GM12878 (cell line): ENCODE measurements around the gene PTPRJ. TPM values are rescaled to one million over a fixed set of nuclear protein-coding genes. Genes with fewer than 3 reads are reported as not detected.

Experiments used
- ATAC-seq: fragments of 200-7000 bp; cut with Tn5 transposase; 3 replicates; pipeline ENCODE4 v1.9.1; 2020; ENCODE audit warnings: mild to moderate bottlenecking, moderate library complexity
- BruUV-seq: library from RNA; stranded (reverse); fragments of 400-500 nt; replicated peaks from 2 replicates; lab custom pipeline; 2021; lab: Mats Ljungman, UMichigan
- CTCF ChIA-PET: fragments of 300-600 bp; sonication (Branson Sonifier 250); formaldehyde crosslinking; extraction: SDS; loops from one replicate; lab custom pipeline; 2021; ENCODE audit warnings: inconsistent platforms; lab: Yijun Ruan, JAX
- POLR2A ChIA-PET: fragments of 350-600 bp; formaldehyde crosslinking; extraction: SDS; loops from one replicate; lab custom pipeline; 2021; ENCODE audit warnings: inconsistent platforms; lab: Charles Lee
- RAD21 ChIA-PET: fragments of 300-600 bp; sonication (Branson Sonifier 250); formaldehyde crosslinking; loops from one replicate; lab custom pipeline; 2023; ENCODE audit warnings: antibody characterized with exemption; ENCODE audit not compliant: unreplicated experiment; lab: Charles Lee
- SMC1A ChIA-PET: fragments of 300-600 bp; sonication (Branson Sonifier 250); formaldehyde crosslinking; loops from one replicate; lab custom pipeline; 2023; ENCODE audit not compliant: unreplicated experiment, uncharacterized antibody; lab: Charles Lee
- DNase-seq: peaks from one replicate; pipeline ENCODE4 v3.0.0-alpha.2; 2011; ENCODE audit warnings: low read depth, low spot score
- FAIRE-seq: peaks from 3 replicates; lab custom pipeline; 2011; peaks lifted over from hg19 to GRCh38; lab: Jason Lieb, UNC
- H2AFZ ChIP-seq: 2 replicates; pipeline ENCODE4 v1.6.0; 2011; ENCODE audit warnings: low read depth, low read length, control low read depth; ENCODE audit not compliant: control insufficient read depth
- H3K27ac ChIP-seq: 2 replicates; pipeline ENCODE4 v1.5.1; 2011; ENCODE audit warnings: control low read depth; ENCODE audit not compliant: control insufficient read depth, insufficient read depth
- H3K27me3 ChIP-seq, 2 experiments: replicated peaks in 1 of 2; 2 replicates each; pipeline versions ENCODE4 v1.6.0 to v1.6.1; 2011; ENCODE audit warnings: low read length in 1 of 2; ENCODE audit not compliant: control insufficient read depth in 2 of 2, insufficient read depth in 2 of 2
- H3K36me3 ChIP-seq, 2 experiments: 2 replicates each; pipeline ENCODE4 v1.5.1; 2011; ENCODE audit warnings: low read length in 1 of 2; ENCODE audit not compliant: control insufficient read depth in 2 of 2, insufficient read depth in 2 of 2
- H3K4me1 ChIP-seq: 2 replicates; pipeline ENCODE4 v1.6.1; 2011; ENCODE audit warnings: mild to moderate bottlenecking, low read length, moderate library complexity, mixed read lengths; ENCODE audit not compliant: control insufficient read depth, insufficient read depth
- H3K4me2 ChIP-seq: 2 replicates; pipeline ENCODE4 v1.6.0; 2011; ENCODE audit warnings: control low read depth; ENCODE audit not compliant: control insufficient read depth, insufficient read depth
- H3K4me3 ChIP-seq: fragments of 200-600 bp; sonication (generic); 2 replicates; pipeline ENCODE4 v1.5.1; 2016
- H3K79me2 ChIP-seq: 2 replicates; pipeline ENCODE4 v1.6.0; 2011; ENCODE audit warnings: low read length; ENCODE audit not compliant: control insufficient read depth, insufficient read depth
- H3K9ac ChIP-seq: 2 replicates; pipeline ENCODE4 v1.8.0; 2011; ENCODE audit warnings: low read length, control low read depth, mixed read lengths; ENCODE audit not compliant: control insufficient read depth, insufficient read depth
- H3K9me3 ChIP-seq: replicated peaks from 3 replicates; pipeline ENCODE4 v1.5.1; 2011; ENCODE audit warnings: mild to moderate bottlenecking, low read length; ENCODE audit not compliant: control insufficient read depth, insufficient read depth
- H4K20me1 ChIP-seq: 2 replicates; pipeline ENCODE4 v1.6.0; 2011; ENCODE audit not compliant: control insufficient read depth, insufficient read depth
- ASH2L ChIP-seq: fragments of 300-600, 200-600 bp; sonication (generic); IDR thresholded peaks from 2 replicates; pipeline ENCODE4 v1.6.1; 2017; ENCODE audit warnings: low read depth, mild to moderate bottlenecking, borderline replicate concordance
- BCL11A ChIP-seq: IDR thresholded peaks from 2 replicates; pipeline ENCODE4 v1.6.1; 2011; ENCODE audit warnings: low read depth, low read length
- EGR1 ChIP-seq, 2 experiments: IDR thresholded peaks; 1 replicate in 1 of 2; 2 replicates in 1 of 2; pipeline ENCODE4 v1.6.1; 2011 to 2012; ENCODE audit warnings: low read depth in 2 of 2, low read length in 2 of 2, borderline replicate concordance in 1 of 2, mild to moderate bottlenecking in 1 of 2, moderate library complexity in 1 of 2
- EP300 ChIP-seq, 2 experiments: fragments of 150-350 bp in 1 of 2; IDR thresholded peaks; 2 replicates each; pipeline ENCODE4 v1.6.1; 2011 to 2012; ENCODE audit warnings: low read depth in 2 of 2, low read length in 2 of 2, borderline replicate concordance in 1 of 2, improper control_type of control experiment in 1 of 2, inconsistent platforms in 1 of 2; ENCODE audit not compliant: control insufficient read depth in 1 of 2
- HCFC1 ChIP-seq: fragments of 150-350 bp; IDR thresholded peaks from 2 replicates; pipeline ENCODE4 v1.6.1; 2014; ENCODE audit warnings: low read length
- HDAC2 ChIP-seq: fragments of 200-600 bp; sonication (generic); IDR thresholded peaks from 2 replicates; pipeline ENCODE4 v1.6.1; 2017
- HSF1 ChIP-seq: fragments of 150-350 bp; IDR thresholded peaks from 2 replicates; pipeline ENCODE4 v1.6.1; 2014; ENCODE audit warnings: mild to moderate bottlenecking, low read depth, low read length
- KLF5 ChIP-seq: fragments of 450-650 bp; IDR thresholded peaks from 2 replicates; pipeline ENCODE4 v1.6.1; 2014; ENCODE audit warnings: mild to moderate bottlenecking; ENCODE audit not compliant: partially characterized antibody
- MEF2B ChIP-seq: fragments of 450-650 bp; IDR thresholded peaks from 2 replicates; pipeline ENCODE4 v1.6.1; 2018; ENCODE audit warnings: mild to moderate bottlenecking, moderate library complexity; ENCODE audit not compliant: partially characterized antibody, poor library complexity, severe bottlenecking
- MTA3 ChIP-seq: IDR thresholded peaks from 2 replicates; pipeline ENCODE4 v1.6.1; 2012; ENCODE audit warnings: low read length, inconsistent platforms, borderline replicate concordance
- MYC ChIP-seq: IDR thresholded peaks from 2 replicates; pipeline ENCODE4 v1.6.1; 2011; ENCODE audit warnings: mild to moderate bottlenecking, low read length, moderate library complexity, inconsistent platforms; ENCODE audit not compliant: insufficient read depth, insufficient replicate concordance, insufficient read length, severe bottlenecking
- POLR2AphosphoS2 ChIP-seq: IDR thresholded peaks from 2 replicates; pipeline ENCODE4 v1.6.1; 2011; ENCODE audit warnings: low read depth, mild to moderate bottlenecking, low read length, improper control_type of control experiment, moderate library complexity
- POLR2AphosphoS5 ChIP-seq: IDR thresholded peaks from 2 replicates; pipeline ENCODE4 v1.6.1; 2011; ENCODE audit warnings: mild to moderate bottlenecking, low read length, inconsistent platforms
- TAF1 ChIP-seq: IDR thresholded peaks from 2 replicates; pipeline ENCODE4 v1.6.1; 2011; ENCODE audit warnings: mild to moderate bottlenecking, low read depth, low read length, borderline replicate concordance
- TCF3 ChIP-seq: IDR thresholded peaks from 2 replicates; pipeline ENCODE4 v1.6.1; 2012; ENCODE audit warnings: low read depth, mild to moderate bottlenecking, low read length, borderline replicate concordance; ENCODE audit not compliant: insufficient read depth
- USF2 ChIP-seq: IDR thresholded peaks from 2 replicates; pipeline ENCODE4 v1.6.1; 2011; ENCODE audit warnings: low read depth, low read length, improper control_type of control experiment, borderline replicate concordance
- YY1 ChIP-seq: IDR thresholded peaks from 2 replicates; pipeline ENCODE4 v1.6.1; 2011; ENCODE audit warnings: low read depth, mild to moderate bottlenecking, low read length
- WGBS: methylation state at CpG from one replicate; pipeline ENCODE4 v1.1.6; 2016; ENCODE audit warnings: low lambda C conversion rate; ENCODE audit not compliant: insufficient replicate concordance, insufficient coverage; ENCODE audit errors: missing lambda C conversion rate; 5-methylcytosine and 5-hydroxymethylcytosine counted together
- in situ Hi-C: fragments of 300-500 bp; cut with MboI; formaldehyde crosslinking; loops from 9 replicates; pipeline ENCODE4 v1.14.3; 2018; ENCODE audit warnings: mixed read lengths
- intact Hi-C: fragments of 100-400 bp; cut with micrococcal nuclease; formaldehyde crosslinking; loops from one replicate; pipeline ENCODE4 v1.14.2; 2022; ENCODE audit not compliant: unreplicated experiment
- polyA plus RNA-seq, 11 experiments: library from polyadenylated mRNA; depleted of rRNA in 4 of 11; unstranded in 6 of 11; stranded (reverse) in 5 of 11; fragments of >200 nt; fragmentation: Nextera tagmentation in 4 of 11; fragmentation: Illumina TruSeq in 1 of 11; extraction: Ambion mirVana in 4 of 11; extraction: Trizol in 1 of 11; gene quantifications; 1 replicate in 1 of 11; 2 replicates in 10 of 11; pipeline versions ENCODE4 v1.2.1 to v1.2.3, GENCODE V29; 2011 to 2016; ENCODE audit warnings: inconsistent platforms in 2 of 11, missing spikeins in 2 of 11, low read depth in 1 of 11
- total RNA-seq, 4 experiments: library from RNA; depleted of rRNA in 3 of 4; stranded (reverse); fragments of >200 nt in 3 of 4; fragmentation: Illumina TruSeq in 1 of 4; extraction: Trizol in 1 of 4; gene quantifications; 2 replicates each; pipeline versions ENCODE4 v1.2.1 to v1.2.3, GENCODE V29; 2013 to 2021
- TF ChIP-seq, protein P1 (sequence below): fragments of 450-650 bp; IDR thresholded peaks from 2 replicates; pipeline ENCODE4 v1.6.1; 2016; ENCODE audit warnings: mild to moderate bottlenecking

The PTPRJ gene
- total and polyA plus RNA-seq, 10 of the 15 experiments (the other 5 are each of a cell fraction or from before 2014, with no cell fraction given), result 0.22 to 22.4 (median 7.4) TPM

DNA sequence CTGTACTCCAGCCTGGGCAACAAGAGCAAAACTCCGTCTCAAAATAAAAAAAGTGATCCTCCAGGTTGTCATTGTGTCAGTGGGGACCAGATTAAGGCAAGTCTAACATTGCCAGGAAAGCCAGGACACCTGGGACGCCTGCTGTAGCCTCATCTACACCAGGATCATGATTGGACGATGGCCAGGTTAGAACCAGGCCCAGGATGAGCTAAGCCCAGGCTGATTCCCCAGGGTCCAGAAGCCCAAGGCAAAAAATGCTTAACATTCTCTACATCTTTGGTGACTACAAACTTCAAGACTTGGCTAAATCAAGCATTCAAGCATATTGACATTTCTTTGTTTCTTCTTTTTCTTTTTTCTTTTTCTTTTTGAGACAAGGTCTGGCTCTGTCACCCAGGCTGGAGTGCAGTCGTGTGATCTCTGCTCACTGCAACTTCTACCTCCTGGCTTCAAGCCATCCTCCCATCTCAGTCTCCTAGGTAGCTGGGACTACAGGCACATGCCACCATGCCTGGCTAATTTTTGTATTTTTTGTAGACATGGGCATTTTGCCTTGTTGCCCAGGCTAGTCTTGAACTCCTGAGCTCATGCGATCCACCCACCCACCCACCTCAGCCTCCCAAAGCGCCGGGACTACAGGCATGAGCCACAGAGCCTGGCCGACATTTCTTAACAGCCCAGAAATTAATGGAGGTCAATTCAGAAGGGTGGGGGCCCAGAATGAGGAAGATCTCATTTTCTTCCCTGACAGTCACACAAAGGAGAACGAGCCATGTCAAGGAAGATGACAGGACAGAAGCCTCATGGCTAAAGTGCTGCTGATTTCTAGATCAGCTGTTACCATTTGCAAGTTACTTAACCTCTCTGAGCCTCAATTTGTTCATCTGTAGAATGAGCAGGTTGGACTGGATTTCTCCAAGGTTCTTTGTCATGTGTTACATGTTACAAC is 12.5 kb upstream of the PTPRJ start (continued):
- TF ChIP-seq YY1, result no peak
- TF ChIP-seq ASH2L, result no peak
- no peak for TF ChIP-seq TCF3
- TF ChIP-seq USF2, result no peak
- no peak for TF ChIP-seq EGR1 (IDR thresholded peaks at IDR 0.05; ENCODE audit: borderline replicate concordance in 1 of 2, low read depth in 2 of 2, low read length in 2 of 2)
- TF ChIP-seq, protein P1, sequence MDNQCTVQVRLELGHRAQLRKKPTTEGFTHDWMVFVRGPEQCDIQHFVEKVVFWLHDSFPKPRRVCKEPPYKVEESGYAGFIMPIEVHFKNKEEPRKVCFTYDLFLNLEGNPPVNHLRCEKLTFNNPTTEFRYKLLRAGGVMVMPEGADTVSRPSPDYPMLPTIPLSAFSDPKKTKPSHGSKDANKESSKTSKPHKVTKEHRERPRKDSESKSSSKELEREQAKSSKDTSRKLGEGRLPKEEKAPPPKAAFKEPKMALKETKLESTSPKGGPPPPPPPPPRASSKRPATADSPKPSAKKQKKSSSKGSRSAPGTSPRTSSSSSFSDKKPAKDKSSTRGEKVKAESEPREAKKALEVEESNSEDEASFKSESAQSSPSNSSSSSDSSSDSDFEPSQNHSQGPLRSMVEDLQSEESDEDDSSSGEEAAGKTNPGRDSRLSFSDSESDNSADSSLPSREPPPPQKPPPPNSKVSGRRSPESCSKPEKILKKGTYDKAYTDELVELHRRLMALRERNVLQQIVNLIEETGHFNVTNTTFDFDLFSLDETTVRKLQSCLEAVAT, result no peak
- no peak for TF ChIP-seq POLR2AphosphoS5

DNA sequence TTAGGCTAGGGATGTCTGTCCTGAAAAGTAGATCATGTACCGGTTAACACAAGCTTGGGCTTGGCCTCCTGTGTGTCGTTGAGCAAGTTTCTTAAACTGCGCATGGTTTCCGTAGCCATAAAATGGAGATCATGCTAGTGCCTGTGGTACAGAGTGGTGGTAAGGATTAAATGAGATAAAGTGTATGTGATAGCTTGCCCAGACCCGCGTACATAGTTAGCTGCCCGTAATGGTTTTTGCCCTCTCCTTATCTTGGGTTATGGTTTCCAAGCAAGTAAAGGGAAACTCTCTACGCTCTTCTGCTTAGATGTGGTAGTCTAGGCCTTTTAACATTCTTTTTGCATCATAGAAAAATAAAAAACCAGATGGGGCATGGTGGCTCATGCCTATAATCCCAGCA is 11.0 kb upstream of the PTPRJ start:
- no peak for DNase-seq
- POLR2A ChIA-PET, result interaction anchor here (1.7 kb wide), 1 partner anchor 27 kb away, joined by 3 read pairs; no protein-coding TSS in a partner anchor
- Histone ChIP-seq H3K79me2 (no peaks in the 10 kb centered on the region), H3K4me2 (no peak overlapping the region), H4K20me1 (no peaks in the 10 kb centered on the region), H2AFZ (no peak overlapping the region), H3K9me3 (no peaks in the 10 kb centered on the region), H3K27me3 (no peaks in the 10 kb centered on the region), H3K4me1 (peaks cover 3% of the 10 kb centered on the region), H3K27ac (no peak overlapping the region), H3K9ac (no peak overlapping the region), H3K36me3 (no peaks in the 10 kb centered on the region), H3K4me3 (no peak overlapping the region)
- no peak for FAIRE-seq
- in situ Hi-C loops, result no loop called here
- SMC1A ChIA-PET, result interaction anchor here (0.8 kb wide), 1 partner anchor 105 kb away, joined by 3 read pairs; no protein-coding TSS in a partner anchor
- WGBS, result 87% methylated on average over 8 of the region's 8 CpGs
- no TSS peak for BruUV-seq
- CTCF ChIA-PET, result no interaction called here
- intact Hi-C loops, result no loop called here
- RAD21 ChIA-PET, result interaction anchor here (0.6 kb wide), 1 partner anchor 70 kb away, joined by 3 read pairs; no protein-coding TSS in a partner anchor
- ATAC-seq, result no peak
- no peak for TF ChIP-seq POLR2AphosphoS2
- TF ChIP-seq MEF2B, result no peak
- TF ChIP-seq HDAC2, result no peak
- TF ChIP-seq EP300 (IDR thresholded peaks at IDR 0.05; ENCODE audit: borderline replicate concordance in 1 of 2, control insufficient read depth in 1 of 2, low read depth in 2 of 2, low read length in 2 of 2), result no peak
- TF ChIP-seq MTA3, result no peak
- no peak for TF ChIP-seq HCFC1
- TF ChIP-seq KLF5, result no peak
- no peak for TF ChIP-seq BCL11A
- no peak for TF ChIP-seq HSF1
- TF ChIP-seq TAF1, result no peak
- TF ChIP-seq MYC, result no peak
